Prostate gland (tissue), 2 donors: ENCODE results near the gene ANKEF1. TPM values are rescaled to one million over a fixed set of nuclear protein-coding genes. Genes with fewer than 3 reads are reported as not detected.

Source experiments
- DNase-seq: peaks from one replicate; pipeline ENCODE4 v3.0.0-alpha.2; 2019; ENCODE audit warnings: low spot score
- H3K27ac ChIP-seq, 2 donors: fragments of 200-600 bp; sonication (generic); 2 replicates each; pipeline ENCODE4 v1.5.1; 2017 to 2019
- H3K27me3 ChIP-seq: fragments of 200-600 bp; sonication (generic); replicated peaks from 2 replicates; pipeline ENCODE4 v1.5.1; 2019; ENCODE audit not compliant: insufficient read depth
- H3K36me3 ChIP-seq, 2 donors: fragments of 200-600 bp; sonication (generic); 1 replicate in 1 of 2; 2 replicates in 1 of 2; pipeline versions ENCODE4 v1.5.1 to v1.8.1; 2017 to 2019
- H3K4me1 ChIP-seq: fragments of 200-600 bp; sonication (generic); replicated peaks from 2 replicates; pipeline ENCODE4 v1.5.1; 2019
- H3K4me3 ChIP-seq, 2 donors: fragments of 200-600 bp; sonication (generic); 2 replicates each; pipeline ENCODE4 v1.5.1; 2017 to 2019
- H3K9me3 ChIP-seq: fragments of 200-600 bp; sonication (generic); 2 replicates; pipeline ENCODE4 v1.5.1; 2017
- POLR2A ChIP-seq: fragments of 450-650 bp; IDR thresholded peaks from one replicate; pipeline ENCODE4 v1.6.1; 2016; ENCODE audit warnings: antibody characterized with exemption, mild to moderate bottlenecking
- POLR2AphosphoS5 ChIP-seq: sonication (generic); formaldehyde crosslinking; IDR thresholded peaks from one replicate; pipeline ENCODE4 v1.6.1; 2017; ENCODE audit warnings: antibody characterized with exemption
- whole genome bisulfite sequencing: methylation state at CpG from one replicate; pipeline ENCODE4 v1.1.5; 2018; 5-methylcytosine and 5-hydroxymethylcytosine counted together
- intact Hi-C: fragments of 100-400 bp; cut with DNase I; formaldehyde crosslinking; loops from one replicate; pipeline ENCODE4 v1.14.2; 2022
- total RNA-seq, 2 donors: library from RNA; depleted of rRNA; stranded (reverse); fragments of >200 nt; gene quantifications; one replicate each; pipeline ENCODE4 v1.1.0, GENCODE V29; 2016
- TF ChIP-seq, protein P1 (sequence below), 4 experiments: fragments of 200-600 bp in 2 of 4; fragments of 450-650 bp in 2 of 4; sonication (generic) in 2 of 4; IDR thresholded peaks; 1 replicate in 3 of 4; 2 replicates in 1 of 4; pipeline ENCODE4 v1.5.1; 2016 to 2019; ENCODE audit warnings: antibody characterized with exemption in 4 of 4, mild to moderate bottlenecking in 2 of 4, moderate library complexity in 2 of 4

The ANKEF1 gene
- total RNA-seq: 1 to 10 TPM; 7.1 to 7.5 TPM

DNA sequence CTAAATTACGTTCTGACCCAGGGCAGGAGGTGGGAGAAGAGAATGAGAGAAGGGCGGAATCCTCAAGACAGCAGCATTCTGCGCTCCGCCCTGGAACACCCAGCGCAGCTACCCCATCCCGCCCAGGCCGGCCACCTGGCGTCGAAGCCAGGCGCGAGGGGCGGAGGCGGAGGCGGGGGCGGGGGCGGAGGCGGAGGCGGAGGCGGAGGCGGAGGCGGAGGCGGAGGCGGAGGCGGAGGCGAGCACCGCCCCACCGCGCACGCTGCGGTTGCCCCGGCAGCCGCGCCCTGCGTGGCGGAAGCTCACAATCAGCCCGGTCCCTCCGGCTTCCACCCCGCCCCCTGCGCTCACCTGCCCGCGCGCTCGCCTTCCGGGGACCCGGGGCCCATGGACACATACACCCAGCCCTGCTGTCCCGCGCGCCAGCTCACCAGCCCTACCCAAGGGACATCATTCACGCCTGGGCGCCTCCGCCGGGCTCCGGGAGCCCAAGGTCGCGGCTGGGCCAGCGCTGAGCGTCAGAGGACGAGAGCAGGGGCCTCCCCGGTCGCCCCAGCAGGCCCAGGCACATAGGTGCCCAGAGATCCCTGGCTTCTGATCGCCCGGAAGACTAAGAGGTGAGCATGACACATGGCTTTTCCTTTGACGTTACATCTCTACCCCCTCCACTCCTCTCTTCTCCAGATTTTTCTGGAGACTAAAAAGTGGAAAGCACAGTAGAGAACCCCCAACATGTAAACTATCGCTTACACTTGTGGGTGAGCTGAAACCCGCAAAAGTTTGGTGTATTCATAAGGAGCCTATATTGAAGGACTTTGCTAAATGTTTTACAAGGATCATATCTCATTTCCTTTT, at the start of gene ANKEF1:
Gene ANKEF1, plus strand, starts transcription at position 271 of the 855 bp plus-strand sequence. CDS start 3,315 bp downstream, outside the sequence.
- intact Hi-C loops: no loop called here

GRCh38 chr20:9985281-9985680, 49.5 kb upstream of the ANKEF1 start:
- intact Hi-C loops: no loop called here
- DNase-seq: no peak
- TF ChIP-seq POLR2AphosphoS5 (no peak), POLR2A (no peak)
- TF ChIP-seq, protein P1, sequence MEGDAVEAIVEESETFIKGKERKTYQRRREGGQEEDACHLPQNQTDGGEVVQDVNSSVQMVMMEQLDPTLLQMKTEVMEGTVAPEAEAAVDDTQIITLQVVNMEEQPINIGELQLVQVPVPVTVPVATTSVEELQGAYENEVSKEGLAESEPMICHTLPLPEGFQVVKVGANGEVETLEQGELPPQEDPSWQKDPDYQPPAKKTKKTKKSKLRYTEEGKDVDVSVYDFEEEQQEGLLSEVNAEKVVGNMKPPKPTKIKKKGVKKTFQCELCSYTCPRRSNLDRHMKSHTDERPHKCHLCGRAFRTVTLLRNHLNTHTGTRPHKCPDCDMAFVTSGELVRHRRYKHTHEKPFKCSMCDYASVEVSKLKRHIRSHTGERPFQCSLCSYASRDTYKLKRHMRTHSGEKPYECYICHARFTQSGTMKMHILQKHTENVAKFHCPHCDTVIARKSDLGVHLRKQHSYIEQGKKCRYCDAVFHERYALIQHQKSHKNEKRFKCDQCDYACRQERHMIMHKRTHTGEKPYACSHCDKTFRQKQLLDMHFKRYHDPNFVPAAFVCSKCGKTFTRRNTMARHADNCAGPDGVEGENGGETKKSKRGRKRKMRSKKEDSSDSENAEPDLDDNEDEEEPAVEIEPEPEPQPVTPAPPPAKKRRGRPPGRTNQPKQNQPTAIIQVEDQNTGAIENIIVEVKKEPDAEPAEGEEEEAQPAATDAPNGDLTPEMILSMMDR (IDR thresholded peaks at IDR 0.05): no peak
- Histone ChIP-seq H3K36me3 (no peaks in the 10 kb centered on the region), H3K4me1 (no peaks in the 10 kb centered on the region), H3K27me3 (no peaks in the 10 kb centered on the region), H3K9me3 (no peaks in the 10 kb centered on the region), H3K27ac (no peak overlapping the region), H3K4me3 (no peak overlapping the region)

More for the DNA sequence above, at the start of gene ANKEF1:
- Histone ChIP-seq H3K27me3 (no peaks in the 10 kb centered on the region), H3K9me3 (no peaks in the 10 kb centered on the region), H3K4me3 (peak within 1 kb of the TSS; percentile 38 to 56), H3K36me3 (no peaks in the 10 kb centered on the region), H3K4me1 (no peaks in the 10 kb centered on the region), H3K27ac (peak within 1 kb of the TSS; percentile 37 to 72)
- peak; percentile 80 for DNase-seq
- TF ChIP-seq POLR2AphosphoS5: no peak
- TF ChIP-seq POLR2A: peak; percentile 46
- TF ChIP-seq, protein P1 (IDR thresholded peaks at IDR 0.05): peak in 1 of 4 experiments; percentile 18
- WGBS: 4% methylated on average over 39 of the region's 65 CpGs

DNA sequence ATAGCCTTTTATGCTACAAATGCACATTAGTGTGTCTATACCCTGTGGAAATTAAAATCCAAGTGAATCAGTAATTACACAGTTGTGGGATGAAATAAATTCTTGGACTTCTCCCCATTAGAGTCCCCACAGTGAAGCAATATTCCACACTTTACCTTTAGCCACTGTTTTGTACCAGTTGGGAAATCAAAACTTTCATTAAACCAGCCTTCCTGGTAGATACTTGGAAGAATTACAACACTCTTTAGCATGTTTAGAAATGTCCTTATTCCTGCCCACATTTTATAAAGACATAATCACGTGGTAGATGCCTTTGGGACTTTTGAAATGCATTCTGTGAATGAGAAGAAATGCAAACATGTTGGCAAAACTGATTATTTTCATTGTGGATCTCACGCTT, 49.0 kb upstream of the ANKEF1 start:
- WGBS: 71% methylated on average over 2 of the region's 2 CpGs
- Histone ChIP-seq H3K4me3 (no peak overlapping the region), H3K36me3 (no peaks in the 10 kb centered on the region), H3K27ac (no peak overlapping the region), H3K9me3 (no peaks in the 10 kb centered on the region), H3K4me1 (no peaks in the 10 kb centered on the region), H3K27me3 (no peaks in the 10 kb centered on the region)
- DNase-seq: no peak
- TF ChIP-seq, protein P1 (IDR thresholded peaks at IDR 0.05): no peak
- intact Hi-C loops: no loop called here

- WGBS: 30% methylated on average over 1 of the region's 1 CpG
- no peaks in the 10 kb centered on the region for H3K36me3 ChIP-seq
- no peak for DNase-seq
- H3K9me3 ChIP-seq: no peaks in the 10 kb centered on the region
- intact Hi-C loops: no loop called here
- H3K4me1 ChIP-seq: no peaks in the 10 kb centered on the region
- no peak overlapping the region for H3K4me3 ChIP-seq
- no peaks in the 10 kb centered on the region for H3K27me3 ChIP-seq
- TF ChIP-seq, protein P1 (IDR thresholded peaks at IDR 0.05): no peak
- TF ChIP-seq POLR2AphosphoS5: no peak
- TF ChIP-seq POLR2A: no peak
- no peak overlapping the region for H3K27ac ChIP-seq
Observed at GRCh38 chr20:9989066-9989724, 45.6 kb upstream of the ANKEF1 start.
